Sigmoid colon (tissue), 3 donors: ENCODE results near the gene GNG10.

Experiments
- CTCF ChIP-seq, 4 experiments: fragments of 450-650 bp in 3 of 4; fragments of 200-600 bp in 1 of 4; IDR thresholded peaks; one replicate each; pipeline ENCODE4 v1.5.1; 2016 to 2019; ENCODE audit warnings: antibody characterized with exemption in 4 of 4, mild to moderate bottlenecking in 3 of 4, moderate library complexity in 2 of 4
- POLR2A ChIP-seq, 2 donors: fragments of 450-650 bp; IDR thresholded peaks; one replicate each; pipeline ENCODE4 v1.6.1; 2016; ENCODE audit warnings: antibody characterized with exemption in 2 of 2, mild to moderate bottlenecking in 2 of 2, moderate library complexity in 2 of 2

DNA sequence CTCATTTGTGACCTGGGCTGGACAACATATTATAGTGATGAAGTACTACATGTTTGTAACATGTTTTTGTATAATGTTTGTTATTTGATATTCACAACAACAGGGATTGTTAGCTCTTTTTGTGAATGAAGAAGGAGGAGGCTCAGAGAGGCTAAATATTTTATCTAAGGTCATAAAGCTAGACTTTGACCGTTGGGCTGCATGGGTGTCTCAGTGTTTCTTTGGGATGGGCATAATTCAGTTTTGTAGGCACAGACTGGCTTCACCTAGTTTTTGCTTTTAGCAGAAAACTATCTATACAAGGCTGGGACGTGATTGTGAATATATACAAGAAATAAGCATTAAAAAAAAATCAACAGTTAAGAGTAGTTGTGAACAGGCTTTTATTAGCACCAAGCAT lies 15.0 kb upstream of the GNG10 start:
- TF ChIP-seq CTCF (IDR thresholded peaks at IDR 0.05) (no peak), POLR2A (IDR thresholded peaks at IDR 0.05) (no peak)
